Measurements from ENCODE around the gene BRSK1. TPM values are rescaled to one million over a fixed set of nuclear protein-coding genes. Genes with fewer than 3 reads are reported as not detected.

Gene BRSK1
- total RNA-seq, 1 experiment from 2014 or later = 8.7 TPM

- Histone ChIP-seq H3K27me3 (ENCODE audit: low read length) (no peaks in the 10 kb centered on the region), H3F3A (ENCODE audit: low read length, unreplicated experiment) (no peaks in the 10 kb centered on the region), H4K20me1 (ENCODE audit: low read length) (no peaks in the 10 kb centered on the region), H3K9me3 (ENCODE audit: low read length) (no peaks in the 10 kb centered on the region), H3K9ac (ENCODE audit: low read length) (no peak overlapping the region), H3K4me3 (ENCODE audit: low read length) (no peak overlapping the region), H3K36me3 (ENCODE audit: low read depth, low read length) (peaks cover 73% of the 10 kb centered on the region), H3K27ac (ENCODE audit: low read length) (no peak overlapping the region), H2AFZ (ENCODE audit: low read length) (no peak overlapping the region), H3K79me2 (ENCODE audit: low read length) (no peaks in the 10 kb centered on the region), H3K4me2 (ENCODE audit: low read length) (no peak overlapping the region), H3K9me2 (replicated peaks; ENCODE audit: low read length) (no peaks in the 10 kb centered on the region), H3K4me1 (ENCODE audit: insufficient read depth, low read length) (no peaks in the 10 kb centered on the region)
- DNase-seq = no peak
- ATAC-seq = no peak
- BruUV-seq (replicated peaks) = no TSS peak
- CTCF ChIA-PET = no interaction called here
- intact Hi-C loops (cut with micrococcal nuclease) = no loop called here
- no peak for TF ChIP-seq EZH2phosphoT487 (IDR thresholded peaks at IDR 0.05; ENCODE audit: borderline replicate concordance, low read length)
- no peak for TF ChIP-seq EZH2 (IDR thresholded peaks at IDR 0.05; ENCODE audit: low read length, unreplicated experiment)
- no peak for TF ChIP-seq CTCF (conservative IDR thresholded peaks at IDR 0.05; ENCODE audit: low read depth, low read length)
- POLR2A ChIA-PET (ENCODE audit: unreplicated experiment) = no interaction called here
Observed at GRCh38 chr19:55239004-55239403, 44.8 kb upstream of the BRSK1 start.

- H3K9ac ChIP-seq (ENCODE audit: low read length) = no peak overlapping the region
- BruUV-seq (replicated peaks) = no TSS peak
- H3K9me3 ChIP-seq (ENCODE audit: low read length) = no peaks in the 10 kb centered on the region
- no peak overlapping the region for H3K4me2 ChIP-seq (ENCODE audit: low read length)
- ChIA-PET POLR2A (ENCODE audit: unreplicated experiment) (no interaction called here), CTCF (no interaction called here)
- no peaks in the 10 kb centered on the region for H3K9me2 ChIP-seq (replicated peaks; ENCODE audit: low read length)
- H3K79me2 ChIP-seq (ENCODE audit: low read length) = peaks cover 1% of the 10 kb centered on the region; the same call in 1 of the 2 replicates
- H3K4me3 ChIP-seq (ENCODE audit: low read length) = no peak overlapping the region
- H3K27ac ChIP-seq (ENCODE audit: low read length) = no peak overlapping the region
- no peaks in the 10 kb centered on the region for H3K4me1 ChIP-seq (ENCODE audit: insufficient read depth, low read length)
- H3F3A ChIP-seq (ENCODE audit: low read length, unreplicated experiment) = no peaks in the 10 kb centered on the region
- H2AFZ ChIP-seq (ENCODE audit: low read length) = no peak overlapping the region
- peaks cover 3% of the 10 kb centered on the region; the same call in 1 of the 2 replicates for H4K20me1 ChIP-seq (ENCODE audit: low read length)
- no peaks in the 10 kb centered on the region for H3K27me3 ChIP-seq (ENCODE audit: low read length)
- intact Hi-C loops (cut with micrococcal nuclease) = no loop called here
- ATAC-seq (no peak), DNase-seq (no peak)
- TF ChIP-seq EZH2phosphoT487 (IDR thresholded peaks at IDR 0.05; ENCODE audit: borderline replicate concordance, low read length) = no peak
- H3K36me3 ChIP-seq (ENCODE audit: low read depth, low read length) = peaks cover 83% of the 10 kb centered on the region
Observed at GRCh38 chr19:55240713-55241020, 43.1 kb upstream of the BRSK1 start.

- ChIA-PET POLR2A (ENCODE audit: unreplicated experiment) (no interaction called here), CTCF (no interaction called here)
- Histone ChIP-seq H3K79me2 (ENCODE audit: low read length) (peaks cover 8% of the 10 kb centered on the region; the same call in 1 of the 2 replicates), H3K9me2 (replicated peaks; ENCODE audit: low read length) (no peaks in the 10 kb centered on the region), H3F3A (ENCODE audit: low read length, unreplicated experiment) (no peaks in the 10 kb centered on the region), H3K36me3 (ENCODE audit: low read depth, low read length) (peaks cover 84% of the 10 kb centered on the region), H3K4me2 (ENCODE audit: low read length) (no peak overlapping the region), H3K27me3 (ENCODE audit: low read length) (no peaks in the 10 kb centered on the region), H3K4me1 (ENCODE audit: insufficient read depth, low read length) (no peaks in the 10 kb centered on the region), H3K9ac (ENCODE audit: low read length) (no peak overlapping the region), H3K4me3 (ENCODE audit: low read length) (no peak overlapping the region), H2AFZ (ENCODE audit: low read length) (no peak overlapping the region), H4K20me1 (ENCODE audit: low read length) (peaks cover 8% of the 10 kb centered on the region), H3K9me3 (ENCODE audit: low read length) (no peaks in the 10 kb centered on the region), H3K27ac (ENCODE audit: low read length) (no peak overlapping the region)
- no peak for TF ChIP-seq EZH2phosphoT487 (IDR thresholded peaks at IDR 0.05; ENCODE audit: borderline replicate concordance, low read length)
- no peak for TF ChIP-seq EZH2 (IDR thresholded peaks at IDR 0.05; ENCODE audit: low read length, unreplicated experiment)
- TF ChIP-seq CTCF (conservative IDR thresholded peaks at IDR 0.05; ENCODE audit: low read depth, low read length) = no peak
- no peak for ATAC-seq
- DNase-seq = no peak
- BruUV-seq (replicated peaks) = TSS peak; percentile 2
- intact Hi-C loops (cut with micrococcal nuclease) = no loop called here
Observed at GRCh38 chr19:55241143-55241934, 42.5 kb upstream of the BRSK1 start.

Data from PC-3 (cell line).